Hepatocyte (in vitro differentiated cells): ENCODE measurements around the gene TTF2.

ENCODE experiments used
- EZH2 ChIP-seq: fragments of 200-600 bp; sonication (generic); IDR thresholded peaks from 2 replicates; pipeline ENCODE4 v1.6.1; 2016; ENCODE audit warnings: antibody characterized with exemption, mild to moderate bottlenecking, borderline replicate concordance
- EZH2phosphoT487 ChIP-seq: fragments of 200-600 bp; sonication (generic); IDR thresholded peaks from one replicate; pipeline ENCODE4 v1.6.1; 2018; ENCODE audit warnings: antibody characterized with exemption, mild to moderate bottlenecking, low read depth, moderate library complexity; ENCODE audit not compliant: unreplicated experiment, severe bottlenecking
- TF ChIP-seq, protein P1 (sequence below): fragments of 200-600 bp; sonication (generic); IDR thresholded peaks from 2 replicates; pipeline ENCODE4 v1.5.1; 2016; ENCODE audit warnings: antibody characterized with exemption, mild to moderate bottlenecking; ENCODE audit not compliant: poor library complexity

DNA sequence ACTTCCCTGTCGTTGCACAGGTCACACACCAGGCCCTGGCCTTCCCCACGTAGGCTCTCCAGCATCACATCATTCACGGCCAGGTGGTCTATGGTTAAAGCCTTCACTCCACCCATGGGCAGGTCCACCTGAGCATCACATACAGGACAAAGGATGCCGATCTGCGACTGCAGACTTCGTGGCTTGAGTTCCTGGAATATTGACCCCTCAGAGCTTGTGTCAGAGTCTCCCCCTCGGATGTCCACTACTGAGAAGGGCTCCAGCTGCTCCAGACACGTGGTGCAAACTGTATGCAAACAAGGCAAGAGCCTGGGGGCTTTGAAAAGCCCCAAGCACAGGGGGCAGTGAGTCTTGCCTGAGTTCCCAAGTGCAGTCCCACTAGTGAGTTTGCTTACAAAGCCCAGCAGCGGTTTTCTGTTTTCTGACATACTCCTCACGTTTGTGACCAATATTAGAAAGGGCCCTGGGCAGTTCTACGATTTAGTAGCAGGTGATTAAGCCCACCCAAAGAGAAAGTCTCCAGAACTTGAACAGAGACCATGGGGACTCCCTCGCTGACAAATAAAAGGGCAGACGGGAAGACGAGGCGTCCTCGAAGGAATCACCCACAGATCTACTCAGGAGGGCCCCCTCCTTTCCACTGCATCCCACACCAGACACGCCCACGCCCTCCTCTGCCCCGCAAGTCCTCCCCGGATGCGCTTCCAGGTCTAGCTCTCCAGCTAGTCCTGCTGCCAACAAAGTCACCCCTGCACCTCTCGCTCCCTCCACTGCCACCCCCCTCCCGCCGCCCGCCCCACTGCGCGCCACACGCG lies 60.9 kb downstream of the TTF2 start:
- TF ChIP-seq EZH2phosphoT487 = no peak
- TF ChIP-seq, protein P1, sequence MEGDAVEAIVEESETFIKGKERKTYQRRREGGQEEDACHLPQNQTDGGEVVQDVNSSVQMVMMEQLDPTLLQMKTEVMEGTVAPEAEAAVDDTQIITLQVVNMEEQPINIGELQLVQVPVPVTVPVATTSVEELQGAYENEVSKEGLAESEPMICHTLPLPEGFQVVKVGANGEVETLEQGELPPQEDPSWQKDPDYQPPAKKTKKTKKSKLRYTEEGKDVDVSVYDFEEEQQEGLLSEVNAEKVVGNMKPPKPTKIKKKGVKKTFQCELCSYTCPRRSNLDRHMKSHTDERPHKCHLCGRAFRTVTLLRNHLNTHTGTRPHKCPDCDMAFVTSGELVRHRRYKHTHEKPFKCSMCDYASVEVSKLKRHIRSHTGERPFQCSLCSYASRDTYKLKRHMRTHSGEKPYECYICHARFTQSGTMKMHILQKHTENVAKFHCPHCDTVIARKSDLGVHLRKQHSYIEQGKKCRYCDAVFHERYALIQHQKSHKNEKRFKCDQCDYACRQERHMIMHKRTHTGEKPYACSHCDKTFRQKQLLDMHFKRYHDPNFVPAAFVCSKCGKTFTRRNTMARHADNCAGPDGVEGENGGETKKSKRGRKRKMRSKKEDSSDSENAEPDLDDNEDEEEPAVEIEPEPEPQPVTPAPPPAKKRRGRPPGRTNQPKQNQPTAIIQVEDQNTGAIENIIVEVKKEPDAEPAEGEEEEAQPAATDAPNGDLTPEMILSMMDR = no peak
- no peak for TF ChIP-seq EZH2
